K562 (cell line): Measurements from ENCODE around the gene PHF21A. TPM values are rescaled to one million over a fixed set of nuclear protein-coding genes. Genes with fewer than 3 reads are reported as not detected.
A peak's percentile ranks its signal among the peaks of the same experiment; 100 is the strongest.

Experiments used
- CAMTA2 ChIP-seq: fragments of 250-450 bp; sonication (Bioruptor Pico); conservative IDR thresholded peaks from 2 replicates; pipeline ENCODE4 v1.5.1; 2022
- DACH1 ChIP-seq: fragments of 450-650 bp; IDR thresholded peaks from 2 replicates; pipeline ENCODE4 v1.6.1; 2018; ENCODE audit not compliant: partially characterized antibody
- DNMT1 ChIP-seq: fragments of 450-650 bp; IDR thresholded peaks from 2 replicates; pipeline ENCODE4 v1.6.1; 2016; ENCODE audit warnings: antibody characterized with exemption, mild to moderate bottlenecking
- ETV1 ChIP-seq: fragments of 450-650 bp; conservative IDR thresholded peaks from 2 replicates; pipeline ENCODE4 v1.6.1; 2016; ENCODE audit warnings: missing genetic modification characterization, control low read depth, low read depth, missing compliant biosample characterization
- HNRNPK ChIP-seq: fragments of 200-400 bp; formaldehyde crosslinking; IDR thresholded peaks from one replicate; pipeline ENCODE4 v1.6.1; 2018; ENCODE audit warnings: mild to moderate bottlenecking, low read depth, low read length; ENCODE audit not compliant: poor library complexity, severe bottlenecking
- NFRKB ChIP-seq: fragments of 450-650 bp; IDR thresholded peaks from 2 replicates; pipeline ENCODE4 v1.6.1; 2016; ENCODE audit warnings: low read depth
- PATZ1 ChIP-seq: fragments of 250-450 bp; sonication (Bioruptor Pico); IDR thresholded peaks from 2 replicates; pipeline ENCODE4 v1.5.0; 2020; ENCODE audit warnings: mild to moderate bottlenecking, borderline replicate concordance
- PBX2 ChIP-seq, 2 experiments: IDR thresholded peaks in 1 of 2; conservative IDR thresholded peaks in 1 of 2; 2 replicates each; pipeline ENCODE4 v1.6.1; 2016; ENCODE audit warnings: low read depth in 2 of 2, mild to moderate bottlenecking in 1 of 2, missing compliant biosample characterization in 1 of 2, missing genetic modification characterization in 1 of 2, moderate library complexity in 1 of 2
- RFX1 ChIP-seq: fragments of 450-650 bp; IDR thresholded peaks from 2 replicates; pipeline ENCODE4 v1.6.1; 2016; ENCODE audit warnings: mild to moderate bottlenecking, moderate library complexity
- SIN3A ChIP-seq, 2 experiments: fragments of 150-350 bp in 1 of 2; IDR thresholded peaks; 2 replicates each; pipeline ENCODE4 v1.6.1; 2011 to 2016; ENCODE audit warnings: borderline replicate concordance in 2 of 2, low read depth in 2 of 2, low read length in 2 of 2, mild to moderate bottlenecking in 2 of 2, moderate library complexity in 2 of 2; ENCODE audit not compliant: control insufficient read depth in 1 of 2
- THRB ChIP-seq: fragments of 450-650 bp; formaldehyde crosslinking; conservative IDR thresholded peaks from 2 replicates; pipeline ENCODE4 v1.4.0; 2022; ENCODE audit warnings: mild to moderate bottlenecking, missing genetic modification characterization
- ZBTB1 ChIP-seq: sonication (generic); formaldehyde crosslinking; IDR thresholded peaks from 2 replicates; pipeline ENCODE4 v1.8.1; 2023; ENCODE audit warnings: missing genetic modification reagents, low read depth, mild to moderate bottlenecking, borderline replicate concordance
- ZBTB26 ChIP-seq: fragments of 450-650 bp; formaldehyde crosslinking; IDR thresholded peaks from 2 replicates; pipeline ENCODE4 v1.4.0; 2022; ENCODE audit warnings: missing genetic modification characterization
- ZBTB43 ChIP-seq: sonication (generic); formaldehyde crosslinking; IDR thresholded peaks from 2 replicates; pipeline ENCODE4 v1.8.0; 2023; ENCODE audit warnings: mild to moderate bottlenecking, missing genetic modification reagents
- ZBTB8A ChIP-seq: fragments of 450-650 bp; IDR thresholded peaks from 2 replicates; pipeline ENCODE4 v1.6.1; 2018; ENCODE audit warnings: mild to moderate bottlenecking, moderate library complexity; ENCODE audit not compliant: partially characterized antibody
- ZKSCAN1 ChIP-seq: fragments of 150-350 bp; IDR thresholded peaks from 2 replicates; pipeline ENCODE4 v1.6.1; 2016; ENCODE audit warnings: low read depth, low read length
- ZNF224 ChIP-seq: sonication (generic); formaldehyde crosslinking; IDR thresholded peaks from 2 replicates; pipeline ENCODE4 v1.8.0; 2022; ENCODE audit warnings: mild to moderate bottlenecking, missing genetic modification reagents
- ZNF589 ChIP-seq: fragments of 200-800 bp; sonication (Bioruptor generic); IDR thresholded peaks from 2 replicates; pipeline ENCODE4 v1.6.1; 2016; ENCODE audit warnings: low read depth, missing genetic modification characterization, missing compliant biosample characterization
- ZNF79 ChIP-seq: fragments of 250-450 bp; sonication (Bioruptor Pico); IDR thresholded peaks from 2 replicates; pipeline ENCODE4 v1.4.0; 2020; ENCODE audit warnings: low read depth, mild to moderate bottlenecking, moderate library complexity
- ZZZ3 ChIP-seq: fragments of 450-650 bp; IDR thresholded peaks from 2 replicates; pipeline ENCODE4 v1.6.1; 2016; ENCODE audit warnings: antibody characterized with exemption, mild to moderate bottlenecking, moderate library complexity
- polyA plus RNA-seq, 8 experiments: library from polyadenylated mRNA; depleted of rRNA in 4 of 8; stranded (reverse) in 5 of 8; unstranded in 3 of 8; fragments of >200 nt; fragmentation: Nextera tagmentation in 2 of 8; fragmentation: Illumina TruSeq in 1 of 8; extraction: Ambion mirVana in 2 of 8; extraction: Trizol in 1 of 8; gene quantifications; 2 replicates each; pipeline versions ENCODE4 v1.2.1 to v1.2.3, GENCODE V29; 2011 to 2014; ENCODE audit warnings: inconsistent platforms in 1 of 8, missing spikeins in 1 of 8
- total RNA-seq, 7 experiments: library from RNA; depleted of rRNA in 6 of 7; stranded (reverse); fragments of >200 nt in 6 of 7; fragmentation: Illumina TruSeq in 2 of 7; extraction: Trizol in 2 of 7; gene quantifications; 2 replicates each; pipeline versions ENCODE4 v1.2.1 to v1.2.3, GENCODE V29; 2011 to 2021; ENCODE audit warnings: low replicate concordance in 1 of 7

The PHF21A gene
- total and polyA plus RNA-seq, 9 of the 15 experiments (the other 6 are each of a cell fraction or from before 2014, with no cell fraction given) = 1.5 to 32.4 (median 10.7) TPM

GRCh38 chr11:45995342-45995734 lies 125.9 kb downstream of the PHF21A start (continued):
- TF ChIP-seq PATZ1 (CRISPR knock-in tag) = no peak
- no peak for TF ChIP-seq ZNF224 (CRISPR knock-in tag)
- TF ChIP-seq ZBTB1 (CRISPR knock-in tag) = no peak
- TF ChIP-seq RFX1 = no peak
- no peak for TF ChIP-seq NFRKB
- no peak for TF ChIP-seq ZZZ3
- TF ChIP-seq ZKSCAN1 = no peak
- TF ChIP-seq ZNF79 (CRISPR knock-in tag) = no peak
- TF ChIP-seq HNRNPK = no peak
- no peak for TF ChIP-seq ZNF589
- TF ChIP-seq SIN3A (IDR thresholded peaks at IDR 0.05; ENCODE audit: borderline replicate concordance in 2 of 2, control insufficient read depth in 1 of 2, low read depth in 2 of 2, low read length in 2 of 2) = no peak
- TF ChIP-seq DACH1 = no peak
- TF ChIP-seq PBX2 (CRISPR knock-in tag; IDR thresholded peaks at IDR 0.05; ENCODE audit: low read depth) = no peak
- peak; percentile 54 for TF ChIP-seq PBX2 (tag; conservative IDR thresholded peaks at IDR 0.05; ENCODE audit: low read depth)
- TF ChIP-seq DNMT1 = no peak
- TF ChIP-seq ETV1 (tag) = no peak
- no peak for TF ChIP-seq ZBTB43 (CRISPR knock-in tag)
- TF ChIP-seq CAMTA2 (CRISPR knock-in tag) = no peak
- no peak for TF ChIP-seq ZBTB8A
- no peak for TF ChIP-seq ZBTB26
- TF ChIP-seq THRB (CRISPR knock-in tag) = no peak
